HepG2 (cell line): ENCODE measurements around the gene TOM1L2. TPM values are rescaled to one million over a fixed set of nuclear protein-coding genes. Genes with fewer than 3 reads are reported as not detected.
A peak's percentile ranks its signal among the peaks of the same experiment; 100 is the strongest.

Experiments
- AGO1 ChIP-seq: fragments of 200-400 bp; formaldehyde crosslinking; IDR thresholded peaks from 2 replicates; pipeline ENCODE4 v1.6.1; 2017; ENCODE audit warnings: mild to moderate bottlenecking, low read depth, low read length, moderate library complexity; ENCODE audit not compliant: poor library complexity, severe bottlenecking
- BORCS8-MEF2B ChIP-seq: sonication (generic); formaldehyde crosslinking; IDR thresholded peaks from 2 replicates; pipeline ENCODE4 v1.8.0; 2022; ENCODE audit warnings: mild to moderate bottlenecking, missing genetic modification reagents
- CENPX ChIP-seq: sonication (generic); formaldehyde crosslinking; IDR thresholded peaks from 2 replicates; pipeline ENCODE4 v1.9.0; 2021; ENCODE audit warnings: mild to moderate bottlenecking, missing genetic modification reagents, moderate library complexity
- ELF1 ChIP-seq: sonication (generic); formaldehyde crosslinking; IDR thresholded peaks from 2 replicates; pipeline ENCODE4 v1.4.0; 2020; ENCODE audit warnings: missing genetic modification reagents
- GZF1 ChIP-seq: sonication (generic); formaldehyde crosslinking; IDR thresholded peaks from 2 replicates; pipeline ENCODE4 v1.5.1; 2020; ENCODE audit warnings: mild to moderate bottlenecking, missing genetic modification reagents
- HNRNPL ChIP-seq: fragments of 200-400 bp; formaldehyde crosslinking; IDR thresholded peaks from 2 replicates; pipeline ENCODE4 v1.6.1; 2017; ENCODE audit warnings: mild to moderate bottlenecking, low read depth, low read length
- MBD4 ChIP-seq: IDR thresholded peaks from 2 replicates; pipeline ENCODE4 v1.6.1; 2012; ENCODE audit warnings: low read length, inconsistent platforms, borderline replicate concordance
- NCOA5 ChIP-seq: sonication (generic); formaldehyde crosslinking; IDR thresholded peaks from 2 replicates; pipeline ENCODE4 v1.4.0; 2020; ENCODE audit warnings: missing genetic modification reagents
- PCBP2 ChIP-seq: fragments of 200-400 bp; formaldehyde crosslinking; optimal IDR thresholded peaks from 2 replicates; pipeline ENCODE3; 2018; ENCODE audit warnings: low read length, low read depth; ENCODE audit not compliant: poor library complexity, severe bottlenecking
- PITX1 ChIP-seq: sonication (generic); formaldehyde crosslinking; IDR thresholded peaks from 2 replicates; pipeline ENCODE4 v1.5.1; 2020; ENCODE audit warnings: mild to moderate bottlenecking, missing genetic modification reagents
- RCOR2 ChIP-seq: IDR thresholded peaks from 2 replicates; pipeline ENCODE4 v1.6.1; 2016; ENCODE audit warnings: missing biosample characterization, missing genetic modification reagents
- ZFX ChIP-seq: sonication (generic); formaldehyde crosslinking; IDR thresholded peaks from 2 replicates; pipeline ENCODE4 v1.4.0; 2020; ENCODE audit warnings: mild to moderate bottlenecking, low read depth, missing genetic modification reagents, moderate library complexity
- ZNF124 ChIP-seq: sonication (generic); formaldehyde crosslinking; IDR thresholded peaks from 2 replicates; pipeline ENCODE4 v1.4.0; 2020; ENCODE audit warnings: missing genetic modification reagents
- ZNF546 ChIP-seq: sonication (generic); formaldehyde crosslinking; conservative IDR thresholded peaks from 2 replicates; pipeline ENCODE4 v1.8.1; 2023; ENCODE audit warnings: mild to moderate bottlenecking, missing genetic modification reagents
- polyA plus RNA-seq, 8 experiments: library from polyadenylated mRNA; depleted of rRNA in 3 of 8; stranded (reverse) in 7 of 8; unstranded in 1 of 8; fragments of >200 nt; fragmentation: Illumina TruSeq in 4 of 8; extraction: Trizol in 4 of 8; gene quantifications; 2 replicates each; pipeline versions ENCODE4 v1.2.1 to v1.2.3, GENCODE V29; 2011 to 2016; ENCODE audit warnings: low read depth in 4 of 8, missing spikeins in 1 of 8, mixed read lengths in 1 of 8; ENCODE audit not compliant: insufficient read depth in 1 of 8
- total RNA-seq, 5 experiments: library from RNA; depleted of rRNA; stranded (reverse); fragments of >200 nt; fragmentation: Illumina TruSeq; extraction: Trizol; gene quantifications; 2 replicates each; pipeline ENCODE4 v1.2.3, GENCODE V29; 2016; ENCODE audit warnings: low read depth in 1 of 5
- TF ChIP-seq, protein P1 (sequence below): sonication (generic); formaldehyde crosslinking; IDR thresholded peaks from 2 replicates; pipeline ENCODE4 v1.4.0; 2020; ENCODE audit warnings: missing genetic modification reagents
- TF ChIP-seq, protein P2 (sequence below): sonication (generic); formaldehyde crosslinking; IDR thresholded peaks from 2 replicates; pipeline ENCODE4 v1.4.0; 2020; ENCODE audit warnings: mild to moderate bottlenecking, missing genetic modification reagents

The TOM1L2 gene
- total and polyA plus RNA-seq, 2 of the 13 experiments (the other 11 are each of a cell fraction or from before 2014, with no cell fraction given): 4.7 to 7.4 TPM

DNA sequence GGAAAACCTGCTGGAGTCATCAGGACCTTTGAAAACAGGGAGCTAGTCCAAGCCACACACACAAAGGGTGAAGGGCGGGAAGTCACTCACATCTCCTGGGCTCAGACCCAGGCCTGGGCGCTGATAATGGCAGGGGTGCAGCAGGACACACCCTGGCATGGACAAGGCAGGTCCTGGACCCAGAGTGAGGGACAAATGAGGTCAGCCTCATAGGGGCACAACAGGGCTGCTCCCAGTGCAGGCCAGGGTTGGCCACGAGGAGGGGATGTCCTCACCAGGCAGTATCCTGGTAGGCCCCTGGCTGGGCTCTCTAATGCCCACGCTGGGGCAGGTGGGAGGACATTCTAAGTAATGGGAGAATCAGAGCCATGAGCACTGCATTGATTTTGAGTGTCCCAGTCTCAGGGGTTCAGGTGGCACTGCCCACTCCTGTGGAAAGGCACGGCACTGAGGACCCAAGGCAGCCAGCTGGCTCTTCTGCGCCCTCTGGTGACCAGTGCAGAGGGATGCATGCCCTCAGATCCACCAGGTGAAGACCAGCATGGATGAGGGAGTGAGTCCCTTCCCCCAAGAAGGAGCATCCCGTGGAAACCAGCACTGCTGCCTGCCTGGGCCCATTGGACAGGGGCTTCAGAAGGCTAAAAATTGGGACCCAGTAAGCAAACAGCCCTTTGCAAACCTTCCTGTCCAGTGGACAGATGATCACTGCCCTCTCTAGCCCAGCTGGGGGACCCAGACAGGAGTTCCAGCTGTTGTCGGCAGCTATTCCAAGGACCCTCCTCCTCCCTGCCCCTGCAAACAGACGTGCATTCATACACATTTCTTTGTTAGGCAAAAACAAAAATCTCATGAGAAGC, 112.1 kb downstream of the TOM1L2 start (continued):
- TF ChIP-seq NCOA5: no peak
- no peak for TF ChIP-seq PCBP2
- no peak for TF ChIP-seq BORCS8-MEF2B
- TF ChIP-seq ZFX (CRISPR knock-in tag): peak; percentile 60
- no peak for TF ChIP-seq CENPX (CRISPR knock-in tag)
- TF ChIP-seq, protein P1, sequence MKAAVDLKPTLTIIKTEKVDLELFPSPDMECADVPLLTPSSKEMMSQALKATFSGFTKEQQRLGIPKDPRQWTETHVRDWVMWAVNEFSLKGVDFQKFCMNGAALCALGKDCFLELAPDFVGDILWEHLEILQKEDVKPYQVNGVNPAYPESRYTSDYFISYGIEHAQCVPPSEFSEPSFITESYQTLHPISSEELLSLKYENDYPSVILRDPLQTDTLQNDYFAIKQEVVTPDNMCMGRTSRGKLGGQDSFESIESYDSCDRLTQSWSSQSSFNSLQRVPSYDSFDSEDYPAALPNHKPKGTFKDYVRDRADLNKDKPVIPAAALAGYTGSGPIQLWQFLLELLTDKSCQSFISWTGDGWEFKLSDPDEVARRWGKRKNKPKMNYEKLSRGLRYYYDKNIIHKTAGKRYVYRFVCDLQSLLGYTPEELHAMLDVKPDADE: no peak
- no peak for TF ChIP-seq ZNF546 (CRISPR knock-in tag)
- TF ChIP-seq, protein P2, sequence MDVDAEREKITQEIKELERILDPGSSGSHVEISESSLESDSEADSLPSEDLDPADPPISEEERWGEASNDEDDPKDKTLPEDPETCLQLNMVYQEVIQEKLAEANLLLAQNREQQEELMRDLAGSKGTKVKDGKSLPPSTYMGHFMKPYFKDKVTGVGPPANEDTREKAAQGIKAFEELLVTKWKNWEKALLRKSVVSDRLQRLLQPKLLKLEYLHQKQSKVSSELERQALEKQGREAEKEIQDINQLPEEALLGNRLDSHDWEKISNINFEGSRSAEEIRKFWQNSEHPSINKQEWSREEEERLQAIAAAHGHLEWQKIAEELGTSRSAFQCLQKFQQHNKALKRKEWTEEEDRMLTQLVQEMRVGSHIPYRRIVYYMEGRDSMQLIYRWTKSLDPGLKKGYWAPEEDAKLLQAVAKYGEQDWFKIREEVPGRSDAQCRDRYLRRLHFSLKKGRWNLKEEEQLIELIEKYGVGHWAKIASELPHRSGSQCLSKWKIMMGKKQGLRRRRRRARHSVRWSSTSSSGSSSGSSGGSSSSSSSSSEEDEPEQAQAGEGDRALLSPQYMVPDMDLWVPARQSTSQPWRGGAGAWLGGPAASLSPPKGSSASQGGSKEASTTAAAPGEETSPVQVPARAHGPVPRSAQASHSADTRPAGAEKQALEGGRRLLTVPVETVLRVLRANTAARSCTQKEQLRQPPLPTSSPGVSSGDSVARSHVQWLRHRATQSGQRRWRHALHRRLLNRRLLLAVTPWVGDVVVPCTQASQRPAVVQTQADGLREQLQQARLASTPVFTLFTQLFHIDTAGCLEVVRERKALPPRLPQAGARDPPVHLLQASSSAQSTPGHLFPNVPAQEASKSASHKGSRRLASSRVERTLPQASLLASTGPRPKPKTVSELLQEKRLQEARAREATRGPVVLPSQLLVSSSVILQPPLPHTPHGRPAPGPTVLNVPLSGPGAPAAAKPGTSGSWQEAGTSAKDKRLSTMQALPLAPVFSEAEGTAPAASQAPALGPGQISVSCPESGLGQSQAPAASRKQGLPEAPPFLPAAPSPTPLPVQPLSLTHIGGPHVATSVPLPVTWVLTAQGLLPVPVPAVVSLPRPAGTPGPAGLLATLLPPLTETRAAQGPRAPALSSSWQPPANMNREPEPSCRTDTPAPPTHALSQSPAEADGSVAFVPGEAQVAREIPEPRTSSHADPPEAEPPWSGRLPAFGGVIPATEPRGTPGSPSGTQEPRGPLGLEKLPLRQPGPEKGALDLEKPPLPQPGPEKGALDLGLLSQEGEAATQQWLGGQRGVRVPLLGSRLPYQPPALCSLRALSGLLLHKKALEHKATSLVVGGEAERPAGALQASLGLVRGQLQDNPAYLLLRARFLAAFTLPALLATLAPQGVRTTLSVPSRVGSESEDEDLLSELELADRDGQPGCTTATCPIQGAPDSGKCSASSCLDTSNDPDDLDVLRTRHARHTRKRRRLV (CRISPR knock-in tag): no peak
- TF ChIP-seq AGO1: no peak
- no peak for TF ChIP-seq MBD4
- TF ChIP-seq PITX1 (CRISPR knock-in tag): 0 out of 2 replicates have a peak, but pooled peaks have one; percentile 34
- TF ChIP-seq RCOR2 (CRISPR knock-in tag): no peak
- no peak for TF ChIP-seq ZNF124
- peak; percentile 11; the same call in 1 of the 2 replicates for TF ChIP-seq ELF1 (CRISPR knock-in tag)
- TF ChIP-seq GZF1: no peak
- TF ChIP-seq HNRNPL: peak; percentile 97
